Central memory CD8-positive, alpha-beta T cell (primary cell): Measurements from ENCODE around the gene RYR2.
"Not testable (repeated sequence)": the region's sequence is repeated elsewhere in the genome, so short reads cannot be mapped to it uniquely, and the experiment has no call there.

Source experiments
- ATAC-seq: fragments of 150-1000 bp; cut with Tn5 transposase; replicated peaks from 2 replicates; pipeline ENCODE4 v1.10.0; 2022; ENCODE audit warnings: mild to moderate bottlenecking, moderate FRiP score, moderate number of reproducible peaks; ENCODE audit not compliant: poor library complexity, severe bottlenecking; ENCODE audit errors: extremely low read depth
- DNase-seq, 2 donors: peaks; one replicate each; pipeline ENCODE4 v3.0.0; 2021; ENCODE audit warnings: low spot score in 2 of 2
- H3K27ac Mint-ChIP-seq: one replicate; pipeline ENCODE4 v1.8.0; 2022; ENCODE audit warnings: low read depth, mild to moderate bottlenecking, moderate library complexity, mixed read lengths
- H3K27me3 Mint-ChIP-seq: one replicate; pipeline ENCODE4 v1.8.0; 2022; ENCODE audit warnings: mixed read lengths
- H3K36me3 Mint-ChIP-seq: one replicate; pipeline ENCODE4 v1.8.0; 2022; ENCODE audit warnings: mild to moderate bottlenecking, moderate library complexity, mixed read lengths; ENCODE audit not compliant: insufficient read depth
- H3K4me1 Mint-ChIP-seq: one replicate; pipeline ENCODE4 v1.8.0; 2022; ENCODE audit warnings: mixed read lengths
- H3K4me3 Mint-ChIP-seq: one replicate; pipeline ENCODE4 v1.8.0; 2022; ENCODE audit warnings: mild to moderate bottlenecking, moderate library complexity, mixed read lengths
- H3K9me3 Mint-ChIP-seq: one replicate; pipeline ENCODE4 v1.8.0; 2022; ENCODE audit warnings: mixed read lengths

The RYR2 gene

DNA sequence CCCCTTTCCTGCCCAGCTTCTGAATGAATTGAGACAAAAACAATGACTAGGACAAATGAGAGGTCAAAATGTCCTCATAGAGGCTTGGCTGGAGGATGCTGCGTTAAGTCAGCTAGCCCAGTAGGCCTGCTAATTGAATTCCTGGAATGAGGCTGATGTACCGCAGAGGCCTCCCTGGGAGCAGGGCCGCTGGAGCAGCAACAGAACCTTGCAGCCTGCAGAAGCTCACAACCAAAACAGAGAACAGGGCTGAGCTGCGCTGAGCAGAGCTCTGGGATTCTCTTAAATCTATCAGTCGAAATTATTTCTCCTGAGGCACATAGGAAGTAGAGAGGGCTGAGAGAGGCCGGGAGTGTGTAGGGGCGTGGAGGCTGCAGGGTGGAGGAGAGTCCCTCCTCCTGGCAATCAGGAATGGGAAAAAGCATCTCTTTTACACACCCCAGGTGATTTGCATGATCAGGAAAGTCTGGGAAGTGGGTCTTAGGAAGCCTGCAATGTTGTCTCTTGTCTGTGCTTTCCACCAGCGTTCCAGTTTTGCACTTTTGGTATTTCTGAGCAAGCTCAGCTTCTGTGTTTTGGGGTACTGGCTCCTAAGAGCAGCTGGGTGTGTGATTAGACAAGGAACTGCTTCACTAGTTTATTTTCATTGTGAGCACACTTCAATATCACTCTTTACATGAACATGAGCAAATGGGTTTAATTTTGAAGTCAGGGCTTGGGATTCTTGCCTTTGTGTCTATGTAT, 66.5 kb downstream of the RYR2 start:
- DNase-seq (no peak), ATAC-seq (no peak)
- peaks cover 58% of the 10 kb centered on the region for H3K27me3 Mint-ChIP-seq
- H3K4me3 Mint-ChIP-seq, result no peak overlapping the region
- no peaks in the 10 kb centered on the region for H3K9me3 Mint-ChIP-seq
- no peak overlapping the region for H3K27ac Mint-ChIP-seq
- H3K36me3 Mint-ChIP-seq, result no peaks in the 10 kb centered on the region
- H3K4me1 Mint-ChIP-seq, result no peaks in the 10 kb centered on the region

DNA sequence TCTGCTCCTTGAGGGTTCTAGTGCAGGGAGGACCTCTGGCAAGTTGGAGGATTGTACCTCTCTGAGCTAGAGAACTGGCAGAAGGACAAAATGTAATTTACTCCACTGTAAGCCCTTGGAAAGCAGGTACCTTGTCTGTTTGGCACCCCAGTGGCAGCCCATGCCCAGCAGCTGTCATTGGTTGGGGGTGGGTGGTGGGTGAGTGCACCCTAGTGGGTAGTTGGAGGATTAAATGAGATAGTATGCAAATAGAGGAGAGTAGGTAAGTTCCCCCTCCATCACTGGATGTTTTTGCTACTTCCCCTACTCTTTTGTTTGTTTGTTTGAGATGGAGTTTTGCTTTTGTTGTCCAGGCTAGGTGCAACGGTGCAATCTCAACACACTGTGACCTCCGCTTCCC, 69.8 kb downstream of the RYR2 start:
- no peaks in the 10 kb centered on the region for H3K36me3 Mint-ChIP-seq
- ATAC-seq, result no peak
- no peaks in the 10 kb centered on the region for H3K4me1 Mint-ChIP-seq

DNA sequence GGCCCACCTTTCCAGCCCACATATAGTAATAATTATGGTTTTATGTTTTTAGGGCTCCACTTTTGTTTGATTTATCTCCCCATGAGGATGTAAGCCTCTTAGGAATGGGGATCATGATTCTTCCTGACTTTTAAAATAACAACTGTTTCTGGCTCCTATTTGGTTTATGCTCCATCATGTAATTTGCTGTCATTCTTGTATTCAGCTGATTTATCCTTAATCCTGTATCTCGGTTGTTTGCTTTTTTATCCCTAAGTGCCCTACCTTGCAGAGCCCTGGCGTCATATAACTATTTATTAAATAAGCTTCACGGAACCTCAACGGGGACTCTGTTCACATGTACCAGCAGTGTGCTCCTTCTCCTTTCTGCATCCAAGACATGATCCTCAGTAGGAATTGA, 70.7 kb downstream of the RYR2 start:
- Mint-ChIP-seq H3K27me3 (peaks cover 36% of the 10 kb centered on the region), H3K4me1 (no peaks in the 10 kb centered on the region), H3K27ac (no peak overlapping the region), H3K36me3 (no peaks in the 10 kb centered on the region), H3K9me3 (no peaks in the 10 kb centered on the region), H3K4me3 (no peak overlapping the region)
- ATAC-seq (no peak), DNase-seq (no peak)

More for the DNA sequence above, 69.8 kb downstream of the RYR2 start:
- Mint-ChIP-seq H3K9me3 (no peaks in the 10 kb centered on the region), H3K4me3 (no peak overlapping the region), H3K27me3 (peaks cover 37% of the 10 kb centered on the region), H3K27ac (no peak overlapping the region)
- no peak for DNase-seq

DNA sequence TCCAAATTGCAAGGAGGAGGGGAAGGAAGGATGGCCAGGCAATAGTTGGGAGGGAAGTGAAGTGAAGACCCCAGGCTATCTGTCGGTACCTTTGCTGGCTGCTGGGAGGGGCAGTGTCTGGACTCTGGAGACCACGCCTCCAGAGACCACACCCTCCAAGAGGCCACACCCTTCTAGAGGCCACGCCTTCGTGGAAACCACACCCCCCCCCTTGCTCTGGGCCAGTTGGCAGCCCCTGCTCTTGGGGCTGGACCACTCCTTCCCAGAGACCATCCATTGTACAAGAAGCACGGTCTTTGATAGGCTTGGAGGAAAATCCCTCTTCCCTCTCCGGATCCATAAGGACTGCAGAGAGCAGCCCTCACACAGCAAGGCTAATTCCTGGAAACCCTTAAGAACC, 73.1 kb downstream of the RYR2 start:
- H3K27me3 Mint-ChIP-seq, result peaks cover 32% of the 10 kb centered on the region
- no peak overlapping the region for H3K27ac Mint-ChIP-seq
- no peak for ATAC-seq
- no peaks in the 10 kb centered on the region for H3K9me3 Mint-ChIP-seq
- no peak for DNase-seq
- H3K36me3 Mint-ChIP-seq, result no peaks in the 10 kb centered on the region
- no peaks in the 10 kb centered on the region for H3K4me1 Mint-ChIP-seq
- no peak overlapping the region for H3K4me3 Mint-ChIP-seq

DNA sequence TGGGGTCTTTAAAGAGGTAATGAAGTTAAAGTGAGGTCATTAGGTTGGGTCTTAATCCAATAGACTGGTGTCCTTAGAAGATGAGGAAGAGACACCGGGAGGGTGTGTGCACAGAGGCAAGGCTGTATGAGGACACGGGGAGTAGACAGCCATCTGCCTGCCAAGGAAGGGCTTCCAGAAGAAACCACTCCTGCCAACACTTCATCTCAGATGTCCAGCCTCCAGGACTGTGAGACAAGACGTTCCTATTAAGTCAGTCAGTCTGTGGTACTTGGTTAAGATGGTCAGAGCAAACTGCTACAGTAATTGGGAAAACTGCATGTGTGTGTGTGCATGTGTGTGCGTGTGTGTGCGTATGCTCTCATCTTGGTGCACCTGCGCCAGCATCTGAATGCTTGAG, 77.1 kb downstream of the RYR2 start:
- Mint-ChIP-seq H3K27ac (no peak overlapping the region), H3K9me3 (no peaks in the 10 kb centered on the region), H3K4me1 (no peaks in the 10 kb centered on the region), H3K4me3 (no peak overlapping the region), H3K36me3 (peaks cover 1% of the 10 kb centered on the region), H3K27me3 (peaks cover 38% of the 10 kb centered on the region)
- ATAC-seq (no peak), DNase-seq (no peak)

DNA sequence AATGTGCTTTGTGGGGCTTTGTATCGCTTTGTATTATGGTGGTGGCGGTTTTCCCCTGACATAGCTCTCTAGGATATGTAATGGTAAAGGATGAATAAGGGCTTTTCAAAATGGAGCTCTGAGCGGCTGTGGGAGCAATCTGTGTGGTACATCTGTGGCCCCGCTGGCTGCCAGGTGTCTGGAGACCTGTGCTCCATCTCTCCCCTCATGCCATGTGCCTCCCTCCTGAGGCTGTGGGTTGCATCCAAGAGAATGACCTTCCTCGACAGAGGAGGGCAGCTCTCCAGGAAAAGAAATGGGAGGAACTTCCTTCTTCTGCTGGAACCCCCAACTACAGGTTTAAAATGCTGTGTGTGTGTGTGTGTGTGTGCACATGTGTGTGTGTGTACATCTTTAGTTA, 78.7 kb downstream of the RYR2 start:
- no peak for DNase-seq
- ATAC-seq, result no peak
- Mint-ChIP-seq H3K4me1 (no peaks in the 10 kb centered on the region), H3K27ac (no peak overlapping the region), H3K4me3 (no peak overlapping the region), H3K9me3 (no peaks in the 10 kb centered on the region), H3K27me3 (peaks cover 28% of the 10 kb centered on the region), H3K36me3 (peaks cover 1% of the 10 kb centered on the region)

DNA sequence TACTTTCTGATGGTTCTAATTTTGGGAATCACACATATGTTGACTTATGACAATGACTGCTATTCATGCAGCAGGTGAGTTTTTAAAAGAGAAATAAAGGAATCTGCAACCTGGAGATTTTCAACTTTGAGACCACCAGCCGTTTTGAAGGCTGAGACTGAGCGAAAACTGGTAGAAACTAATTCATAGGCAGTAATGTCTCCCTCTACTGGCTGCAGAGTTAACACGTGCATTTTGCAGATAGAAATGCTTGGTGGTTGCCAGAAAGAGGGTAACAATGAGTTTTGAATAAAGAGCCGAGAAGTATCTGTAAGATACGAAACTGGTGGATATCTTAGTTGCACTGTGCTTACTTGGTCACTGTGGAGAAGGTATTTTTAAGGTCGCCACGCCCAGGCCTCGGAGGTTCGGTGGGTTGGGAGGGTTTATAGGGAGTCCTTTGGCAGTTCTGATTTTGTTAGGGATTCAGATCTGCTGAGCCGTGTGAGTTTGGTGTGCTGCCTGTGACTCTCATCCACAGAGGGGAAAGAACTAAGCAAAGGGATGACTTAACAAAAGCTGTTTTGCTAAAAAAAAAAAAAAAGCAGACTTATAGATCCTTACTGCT, 83.0 kb downstream of the RYR2 start:
- no peak overlapping the region for H3K27ac Mint-ChIP-seq
- ATAC-seq (no peak), DNase-seq (no peak)
- H3K4me3 Mint-ChIP-seq, result no peak overlapping the region
- H3K9me3 Mint-ChIP-seq, result peaks cover 5% of the 10 kb centered on the region
- H3K36me3 Mint-ChIP-seq, result peaks cover 1% of the 10 kb centered on the region
- no peaks in the 10 kb centered on the region for H3K4me1 Mint-ChIP-seq
- H3K27me3 Mint-ChIP-seq, result peaks cover 18% of the 10 kb centered on the region

DNA sequence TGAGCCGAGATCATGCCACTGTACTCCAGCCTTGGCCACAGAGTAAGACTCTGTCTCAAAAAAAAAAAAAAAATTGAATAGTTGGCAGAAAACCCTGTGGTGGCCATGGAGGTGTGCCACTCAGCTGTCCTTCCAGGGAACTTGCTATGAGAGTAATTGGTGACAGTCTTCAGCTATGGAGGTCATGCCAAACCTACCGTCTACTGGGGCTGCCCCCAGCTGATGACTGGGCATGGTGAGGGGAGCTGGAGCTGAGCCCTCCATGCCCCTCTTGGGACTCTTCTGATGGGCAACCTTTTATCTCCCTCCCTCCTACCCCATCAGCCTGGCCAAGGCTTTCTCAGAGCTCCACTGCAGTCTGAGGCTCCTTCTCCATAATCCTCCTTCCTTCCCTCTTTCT, 84.2 kb downstream of the RYR2 start:
- Mint-ChIP-seq H3K36me3 (peaks cover 1% of the 10 kb centered on the region), H3K27ac (no peak overlapping the region), H3K27me3 (peaks cover 10% of the 10 kb centered on the region), H3K9me3 (peaks cover 5% of the 10 kb centered on the region), H3K4me3 (no peak overlapping the region), H3K4me1 (no peaks in the 10 kb centered on the region)
- ATAC-seq (no peak), DNase-seq (no peak)

DNA sequence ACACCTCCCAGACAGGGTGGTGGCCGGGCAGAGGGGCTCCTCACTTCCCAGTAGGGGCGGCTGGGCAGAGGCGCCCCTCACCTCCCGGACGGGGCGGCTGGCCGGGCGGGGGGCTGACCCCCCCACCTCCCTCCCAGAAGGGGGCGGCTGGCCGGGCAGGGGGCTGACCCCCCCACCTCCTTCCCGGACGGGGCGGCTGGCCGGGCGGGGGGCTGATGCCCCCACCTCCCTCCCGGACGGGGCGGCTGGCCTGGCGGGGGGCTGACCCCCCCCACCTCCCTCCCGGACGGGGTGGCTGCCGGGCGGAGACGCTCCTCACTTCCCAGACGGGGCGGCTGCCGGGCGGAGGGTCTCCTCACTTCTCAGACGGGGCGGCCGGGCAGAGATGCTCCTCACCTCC, 85.3 kb downstream of the RYR2 start:
- H3K4me1 Mint-ChIP-seq, DNase-seq, ATAC-seq, H3K4me3 Mint-ChIP-seq, H3K36me3 Mint-ChIP-seq, H3K9me3 Mint-ChIP-seq, H3K27me3 Mint-ChIP-seq, H3K27ac Mint-ChIP-seq: not testable (repeated sequence)

DNA sequence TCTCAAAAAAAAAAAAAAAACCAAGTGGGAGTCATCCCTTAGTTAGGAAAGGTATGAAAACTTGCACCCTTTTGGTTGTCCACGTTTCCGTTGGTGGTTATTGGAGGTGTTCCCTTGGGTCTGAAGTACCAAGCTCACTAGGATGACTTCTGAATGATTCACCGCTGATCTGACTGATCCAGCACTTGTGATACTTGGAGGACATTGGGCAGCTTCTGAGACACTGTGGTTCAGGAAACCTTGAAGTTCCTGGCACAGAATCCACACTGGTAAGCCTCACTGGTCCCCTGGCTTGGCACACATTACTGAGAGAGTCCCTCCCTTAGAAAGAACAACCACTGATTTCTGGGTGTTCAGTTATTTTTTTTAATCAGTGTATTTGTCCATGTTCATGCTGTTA, 91.9 kb downstream of the RYR2 start:
- Mint-ChIP-seq H3K4me1 (no peaks in the 10 kb centered on the region), H3K27ac (no peak overlapping the region), H3K9me3 (peaks cover 15% of the 10 kb centered on the region), H3K27me3 (peaks cover 12% of the 10 kb centered on the region), H3K4me3 (no peak overlapping the region), H3K36me3 (no peaks in the 10 kb centered on the region)
- ATAC-seq (no peak), DNase-seq (no peak)

DNA sequence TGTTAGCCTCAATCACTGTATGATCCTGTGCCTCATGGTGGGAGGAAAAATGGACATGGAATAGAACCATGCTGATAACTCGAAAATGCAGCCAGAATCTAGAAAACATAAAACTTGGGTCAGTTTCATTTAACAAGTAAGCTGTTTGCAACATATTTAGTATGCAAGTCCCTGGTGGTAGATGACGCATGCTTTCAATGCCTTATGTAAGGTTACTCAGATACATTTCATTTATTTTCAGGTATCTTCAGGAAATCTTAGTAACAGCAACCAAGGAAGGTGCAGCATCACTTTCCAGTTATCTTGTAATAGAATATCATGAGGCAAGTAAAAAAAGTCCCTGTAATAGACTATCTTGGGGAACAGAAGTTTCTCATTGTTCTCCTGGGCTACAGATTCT, 92.9 kb downstream of the RYR2 start:
- no peak for ATAC-seq
- Mint-ChIP-seq H3K27ac (no peak overlapping the region), H3K4me3 (no peak overlapping the region), H3K9me3 (peaks cover 15% of the 10 kb centered on the region), H3K4me1 (no peaks in the 10 kb centered on the region), H3K36me3 (no peaks in the 10 kb centered on the region), H3K27me3 (peaks cover 12% of the 10 kb centered on the region)
- DNase-seq, result no peak

DNA sequence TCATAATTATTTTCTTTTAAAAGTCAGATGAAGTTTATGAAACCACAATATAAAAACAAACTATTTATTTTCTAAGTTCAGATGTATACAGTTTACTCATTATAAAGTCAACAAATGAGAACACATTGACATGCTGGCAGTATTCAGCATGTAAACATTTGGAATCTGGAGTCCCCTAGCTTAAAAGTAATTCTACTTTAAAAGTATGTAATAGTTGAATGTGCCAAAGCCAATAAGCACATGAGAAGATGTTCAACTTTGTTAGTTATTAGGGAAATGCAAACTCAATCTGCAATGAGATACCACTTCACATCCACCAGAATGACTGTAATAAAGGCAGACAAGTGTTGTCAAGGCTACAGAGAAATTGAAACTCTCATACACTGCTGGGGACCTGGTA, 96.6 kb downstream of the RYR2 start:
- Mint-ChIP-seq H3K9me3 (peaks cover under 1% of the 10 kb centered on the region), H3K36me3 (no peaks in the 10 kb centered on the region), H3K4me3 (no peak overlapping the region), H3K4me1 (no peaks in the 10 kb centered on the region), H3K27me3 (peaks cover 18% of the 10 kb centered on the region), H3K27ac (no peak overlapping the region)
- no peak for DNase-seq
- no peak for ATAC-seq

DNA sequence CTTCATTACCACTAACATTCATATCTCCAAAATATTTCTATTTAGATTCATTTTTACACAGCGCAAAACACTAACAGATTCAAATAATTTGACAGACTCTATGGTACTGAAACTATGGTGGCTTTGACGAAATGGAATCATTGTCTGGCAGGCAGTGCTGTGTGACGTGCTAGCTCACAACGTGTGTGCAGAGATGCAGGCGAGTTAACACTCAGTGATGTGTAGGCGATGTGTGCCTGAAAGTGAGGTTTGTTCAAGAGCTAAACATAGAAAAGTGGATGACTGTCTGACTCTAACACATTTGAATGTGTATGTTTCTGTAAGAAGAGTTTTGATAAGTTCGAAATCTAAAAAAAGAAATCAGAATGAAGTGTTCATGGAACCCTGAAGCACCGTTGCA, 97.7 kb downstream of the RYR2 start:
- no peak overlapping the region for H3K4me3 Mint-ChIP-seq
- H3K4me1 Mint-ChIP-seq, result no peaks in the 10 kb centered on the region
- no peaks in the 10 kb centered on the region for H3K36me3 Mint-ChIP-seq
- ATAC-seq (no peak), DNase-seq (no peak)
- no peak overlapping the region for H3K27ac Mint-ChIP-seq
- H3K9me3 Mint-ChIP-seq, result no peaks in the 10 kb centered on the region
- peaks cover 23% of the 10 kb centered on the region for H3K27me3 Mint-ChIP-seq
